HG02943 (cell line): ENCODE data around the gene PDIA3.
"Not testable (repeated sequence)": the region's sequence is repeated elsewhere in the genome, so short reads cannot be mapped to it uniquely, and the experiment has no call there.

Source experiments
- ATAC-seq: cut with Tn5 transposase; IDR thresholded peaks from one replicate; pipeline ENCODE4 v1.9.1; 2021; ENCODE audit warnings: mild to moderate bottlenecking, low read depth, moderate library complexity; ENCODE audit not compliant: unreplicated experiment

The PDIA3 gene

GRCh38 chr15:43746245-43746902 lies at the start of gene PDIA3:
PDIA3 (plus strand) TSS chr15:43746438; CDS start chr15:43746540, 102 bp downstream.
- ATAC-seq: peak; percentile 63

GRCh38 chr15:43702174-43702573 lies 44.1 kb upstream of the PDIA3 start:
- no peak for ATAC-seq

- no peak for ATAC-seq
Measured at GRCh38 chr15:43702701-43703424, 43.4 kb upstream of the PDIA3 start.

GRCh38 chr15:43710431-43711131 lies 35.7 kb upstream of the PDIA3 start:
- not testable (repeated sequence) for ATAC-seq

- no peak for ATAC-seq
Measured at GRCh38 chr15:43723151-43723550, 23.1 kb upstream of the PDIA3 start.

- not testable (repeated sequence) for ATAC-seq
Measured at GRCh38 chr15:43726306-43726705, 19.9 kb upstream of the PDIA3 start.

- not testable (repeated sequence) for ATAC-seq
Measured at GRCh38 chr15:43728053-43728725, 18.0 kb upstream of the PDIA3 start.

DNA sequence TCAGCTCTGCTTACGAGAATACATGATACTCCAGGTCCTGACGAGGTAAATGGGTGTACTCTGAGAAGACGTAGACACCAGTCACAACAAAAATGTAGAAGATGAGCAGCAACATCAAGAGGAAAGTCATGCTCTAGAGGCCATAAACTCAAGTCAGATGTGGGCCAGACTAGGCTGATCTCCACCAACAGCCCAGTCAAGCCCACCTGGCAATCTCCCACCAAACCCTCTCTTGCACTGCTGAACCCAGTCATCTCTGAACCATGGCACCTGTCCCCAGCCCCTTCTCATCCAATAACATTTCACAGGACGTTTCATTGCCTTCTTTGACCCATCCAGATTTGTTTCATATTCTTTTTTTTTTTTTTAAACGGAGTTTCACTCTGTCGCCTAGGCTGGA lies 10.8 kb upstream of the PDIA3 start:
- ATAC-seq: no peak

DNA sequence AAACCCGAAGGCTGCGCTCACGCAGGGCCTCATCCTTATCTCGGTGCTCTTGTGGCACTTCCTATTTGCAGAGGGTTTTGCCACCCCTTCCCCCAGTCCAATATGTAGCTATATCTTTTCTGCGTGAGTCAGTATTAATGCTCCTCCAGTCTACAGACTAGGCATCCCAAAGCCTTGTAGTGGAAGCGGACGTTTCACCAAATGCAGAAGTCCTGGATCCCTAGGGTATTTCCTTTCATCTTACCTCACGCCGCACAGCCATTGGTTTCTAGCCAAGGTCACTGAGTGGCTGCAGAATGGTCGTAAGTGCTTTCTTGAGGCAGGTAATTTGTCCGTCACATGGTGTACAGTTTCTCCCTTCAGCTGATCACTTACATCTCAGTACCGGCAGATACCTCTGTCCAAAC lies 668 bp downstream of the PDIA3 start:
- peak; percentile 11 for ATAC-seq

DNA sequence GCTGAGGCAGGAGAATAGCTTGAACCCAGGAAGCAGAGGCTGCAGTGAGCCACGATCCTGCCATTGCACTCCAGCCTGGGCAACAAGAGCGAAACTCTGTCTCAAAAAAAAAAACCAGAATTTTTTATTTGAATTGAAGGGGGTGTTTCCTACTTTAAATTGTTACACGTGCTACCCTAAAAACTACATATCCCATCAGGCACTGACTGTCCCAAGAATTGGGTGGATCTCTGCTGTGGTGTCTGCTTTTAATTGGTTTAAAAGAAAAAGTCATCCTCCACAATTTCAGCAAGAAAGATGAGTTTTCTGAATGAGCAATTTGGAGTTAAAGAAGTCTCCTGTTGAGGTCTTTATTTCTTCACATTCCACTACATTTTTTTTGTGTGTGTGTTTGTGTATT lies 2.1 kb downstream of the PDIA3 start:
- ATAC-seq: no peak

DNA sequence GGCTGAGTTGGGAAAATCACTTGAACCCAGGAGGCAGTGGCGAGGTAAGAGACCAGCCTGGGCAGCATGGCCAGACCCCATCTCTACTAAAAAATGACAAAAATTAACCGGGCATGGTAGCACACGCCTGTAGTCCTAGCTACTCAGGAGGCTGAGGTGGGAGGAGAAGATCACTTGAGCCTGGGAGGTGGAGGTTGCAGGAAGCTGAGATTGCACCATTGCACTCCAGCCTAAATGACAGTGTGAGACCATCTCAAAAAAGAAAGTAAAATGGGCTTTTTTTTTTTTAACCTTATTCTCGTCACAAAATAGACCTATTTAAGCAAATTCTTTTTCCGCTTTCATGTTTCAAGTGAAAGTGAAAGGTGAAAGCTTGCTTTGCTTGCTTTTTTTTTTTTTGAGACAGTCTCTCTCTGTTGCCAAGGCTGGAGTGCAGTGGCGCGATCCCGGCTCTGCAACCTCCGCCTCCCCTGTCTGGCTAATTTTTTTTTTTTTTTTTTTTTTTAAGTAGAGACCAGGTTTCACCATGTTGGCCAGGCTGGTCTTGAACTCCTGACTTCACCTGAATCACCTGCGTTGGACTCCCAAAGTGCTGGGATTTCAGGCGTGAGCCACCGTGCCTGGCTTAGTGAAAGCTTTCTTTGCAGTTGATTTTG lies 3.6 kb downstream of the PDIA3 start:
- peak; percentile 41 for ATAC-seq

GRCh38 chr15:43751885-43752284 lies 5.6 kb downstream of the PDIA3 start:
- ATAC-seq: no peak

- ATAC-seq: no peak
Measured at GRCh38 chr15:43762824-43763223, 16.6 kb downstream of the PDIA3 start.

GRCh38 chr15:43763819-43764446 lies 17.7 kb downstream of the PDIA3 start:
- no peak for ATAC-seq

- no peak for ATAC-seq
Measured at GRCh38 chr15:43769584-43770228, 23.5 kb downstream of the PDIA3 start.

DNA sequence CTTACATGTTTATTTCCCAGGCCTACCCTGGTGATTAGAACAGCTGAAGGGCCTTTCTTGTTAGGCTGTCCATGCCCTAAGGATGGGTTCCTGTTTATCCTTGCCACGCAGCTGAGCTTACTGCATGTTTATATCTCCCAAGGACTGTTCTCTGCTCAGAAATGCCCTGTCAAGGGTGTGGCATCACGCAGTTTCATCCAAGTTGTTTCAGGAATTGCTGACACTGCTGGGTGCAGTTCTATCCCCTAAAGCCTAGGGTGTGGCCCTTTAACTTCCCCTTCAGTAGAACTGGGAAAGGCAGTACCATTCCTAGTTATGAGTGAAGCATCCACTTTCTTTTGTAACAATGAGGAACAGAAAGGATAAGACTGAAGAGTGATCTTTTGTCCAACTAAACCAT lies 25.6 kb downstream of the PDIA3 start:
- no peak for ATAC-seq

GRCh38 chr15:43772624-43773023 lies 26.4 kb downstream of the PDIA3 start:
- ATAC-seq: no peak

DNA sequence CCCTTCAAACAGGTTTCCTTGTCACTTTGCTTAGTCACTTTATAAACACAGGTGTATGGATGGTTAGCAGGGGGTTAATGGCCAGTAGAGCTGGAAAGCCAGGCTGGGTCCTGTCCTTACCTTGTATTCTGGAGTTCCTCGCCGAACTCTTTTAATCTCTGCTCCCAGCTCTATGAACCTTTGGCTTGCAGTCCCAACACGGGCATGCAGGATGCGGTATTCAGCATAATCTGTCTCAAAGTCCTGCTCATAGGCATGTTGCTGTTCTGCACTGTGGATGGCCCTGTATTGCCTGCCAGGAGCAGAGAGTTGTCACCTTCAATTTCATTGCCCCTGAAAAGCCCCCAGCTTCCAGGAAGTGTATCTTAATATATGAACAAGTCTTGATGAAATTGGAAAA lies 27.8 kb downstream of the PDIA3 start:
- no peak for ATAC-seq

- ATAC-seq: no peak
Measured at GRCh38 chr15:43775411-43775965, 29.2 kb downstream of the PDIA3 start.
